Large intestine (tissue), 3 donors: ENCODE data around the gene TF. TPM values are rescaled to one million over a fixed set of nuclear protein-coding genes. Genes with fewer than 3 reads are reported as not detected.

ENCODE experiments used
- DNase-seq, 2 donors: peaks; one replicate each; pipeline versions ENCODE4 v3.0.0 to v3.0.0-alpha.2; 2013
- H3K27ac ChIP-seq: one replicate; pipeline ENCODE4 v1.5.1; 2013; ENCODE audit warnings: low read length
- H3K27me3 ChIP-seq: 2 replicates; pipeline ENCODE4 v1.6.1; 2013; ENCODE audit warnings: low read length; ENCODE audit not compliant: control insufficient read depth, insufficient read depth
- H3K36me3 ChIP-seq: 2 replicates; pipeline ENCODE4 v1.6.1; 2013; ENCODE audit warnings: low read length; ENCODE audit not compliant: control insufficient read depth, insufficient read depth
- H3K4me1 ChIP-seq: one replicate; pipeline ENCODE4 v1.6.1; 2013; ENCODE audit warnings: low read length; ENCODE audit not compliant: control insufficient read depth, insufficient read depth
- H3K4me3 ChIP-seq: one replicate; pipeline ENCODE4 v1.5.1; 2013; ENCODE audit warnings: low read length
- H3K9me3 ChIP-seq: one replicate; pipeline ENCODE4 v1.6.1; 2013; ENCODE audit warnings: mild to moderate bottlenecking, low read depth, low read length, moderate library complexity; ENCODE audit not compliant: control insufficient read depth
- WGBS: methylation state at CpG from one replicate; pipeline ENCODE4 v1.1.5; 2013; ENCODE audit warnings: low lambda C conversion rate; ENCODE audit not compliant: insufficient coverage; 5-methylcytosine and 5-hydroxymethylcytosine counted together
- polyA plus RNA-seq: library from polyadenylated mRNA; unstranded; fragments of 120-200 nt; gene quantifications from one replicate; pipeline ENCODE4 v1.2.1, GENCODE V29; 2013

TF gene
- polyA plus RNA-seq, 1 donor, result 22.5 TPM

DNA sequence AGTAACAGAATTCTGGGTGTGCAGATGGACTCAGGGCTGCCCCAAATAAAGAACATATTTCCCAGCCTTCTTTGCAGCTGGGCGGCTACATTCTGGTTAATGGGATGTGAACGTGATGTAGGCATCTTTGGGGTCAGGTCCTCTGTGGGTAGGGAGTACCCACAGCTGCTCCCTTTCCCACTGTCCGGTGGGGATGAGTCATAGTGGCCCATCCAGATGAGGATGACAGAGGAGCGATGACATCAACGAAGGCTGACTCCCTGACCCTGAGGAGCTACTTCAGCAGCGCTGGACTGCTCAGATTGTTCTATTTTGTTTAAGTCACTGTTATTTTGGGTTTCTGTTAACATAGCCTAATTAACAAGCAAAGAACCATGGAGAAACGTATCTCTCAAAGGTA is 97.4 kb downstream of the TF start:
- no peaks in the 10 kb centered on the region for H3K4me1 ChIP-seq
- no peaks in the 10 kb centered on the region for H3K36me3 ChIP-seq
- no CpG with 5 or more reads among the region's 7 CpGs for WGBS
- peaks cover 6% of the 10 kb centered on the region for H3K27me3 ChIP-seq
- H3K4me3 ChIP-seq, result no peak overlapping the region
- no peak overlapping the region for H3K27ac ChIP-seq
- DNase-seq, result no peak
- H3K9me3 ChIP-seq, result no peaks in the 10 kb centered on the region

DNA sequence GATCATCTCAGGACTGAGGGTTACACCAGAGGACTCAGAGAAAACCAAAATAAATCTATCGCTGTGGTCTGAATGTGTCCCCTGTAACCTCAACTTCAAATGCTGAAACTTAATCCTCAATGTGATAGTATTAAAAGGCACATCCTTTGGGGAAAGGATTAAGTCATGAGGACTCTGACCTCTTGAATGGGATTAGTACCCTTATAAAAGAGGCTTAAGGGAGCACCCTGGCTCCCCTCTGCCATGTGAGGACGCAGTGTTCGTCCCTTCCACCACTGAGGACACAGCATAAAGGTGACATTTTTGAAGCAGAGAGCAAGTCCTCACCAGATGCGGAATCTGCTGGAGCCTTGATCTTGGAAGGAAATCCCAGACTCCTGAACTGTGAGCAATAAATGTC is 98.9 kb downstream of the TF start:
- no peaks in the 10 kb centered on the region for H3K36me3 ChIP-seq
- no peak overlapping the region for H3K4me3 ChIP-seq
- H3K4me1 ChIP-seq, result no peaks in the 10 kb centered on the region
- WGBS, result 80% methylated on average over 2 of the region's 4 CpGs
- DNase-seq, result no peak
- no peaks in the 10 kb centered on the region for H3K9me3 ChIP-seq
- H3K27ac ChIP-seq, result no peak overlapping the region
- peaks cover 6% of the 10 kb centered on the region for H3K27me3 ChIP-seq

Other genes with a start within 250 kb of the TF start
- 117 TPM for gene CDV3, start 172.7 kb upstream of the TF start, polyA plus RNA-seq
- gene TOPBP1, start 84.5 kb upstream of the TF start, polyA plus RNA-seq, result 35.6 TPM
- 55.9 TPM for gene SRPRB, start 59.4 kb downstream of the TF start, polyA plus RNA-seq
- gene RAB6B, start 149.5 kb downstream of the TF start, polyA plus RNA-seq, result 8.8 TPM